ENCODE data around the gene TASP1. TPM values are rescaled to one million over a fixed set of nuclear protein-coding genes. Genes with fewer than 3 reads are reported as not detected.

TASP1 gene
- total and polyA plus RNA-seq, 10 of the 15 experiments (the other 5 are each of a cell fraction or from before 2014, with no cell fraction given): 7.4 to 17.8 (median 10.5) TPM

DNA sequence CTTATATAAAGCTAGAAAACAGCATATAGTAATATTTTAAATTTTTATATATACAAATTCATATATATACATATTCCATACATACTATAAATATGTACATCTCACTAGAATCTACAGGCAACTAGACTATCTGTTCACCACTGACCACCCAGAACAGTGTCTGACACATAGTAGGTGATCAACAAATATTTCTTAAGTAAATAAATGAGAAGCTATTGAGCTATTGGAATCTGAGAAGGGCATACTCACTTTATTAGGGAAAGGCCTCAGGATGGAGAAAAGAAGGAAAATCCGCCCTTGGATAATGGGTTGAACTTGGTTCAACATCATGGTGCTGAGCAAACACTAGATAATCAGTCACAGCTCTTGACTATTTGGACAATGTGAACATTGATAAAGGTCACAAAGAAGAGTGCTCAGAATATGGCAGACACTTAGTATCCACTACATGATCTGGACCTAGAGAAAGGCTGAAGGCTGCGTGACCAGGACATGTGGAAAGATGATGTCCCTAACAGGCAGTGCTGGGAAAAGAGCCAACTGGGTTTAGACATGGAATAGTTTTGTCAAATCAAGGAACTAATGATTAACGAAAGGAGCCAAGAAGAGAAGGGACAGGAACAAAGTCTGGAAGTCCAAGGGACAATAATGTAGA lies 186.1 kb downstream of the TASP1 start:
- no peak overlapping the region for H2AFZ ChIP-seq (ENCODE audit: control insufficient read depth, low read depth, low read length)
- no peaks in the 10 kb centered on the region for H3K36me3 ChIP-seq (ENCODE audit: control insufficient read depth in 2 of 2, insufficient read depth in 2 of 2, low read length in 1 of 2)
- H3K4me1 ChIP-seq (ENCODE audit: control insufficient read depth, insufficient read depth, low read length): no peaks in the 10 kb centered on the region
- TF ChIP-seq NR2F1 (conservative IDR thresholded peaks at IDR 0.05) (no peak), ZNF687 (IDR thresholded peaks at IDR 0.05) (no peak), ZBED1 (IDR thresholded peaks at IDR 0.05; ENCODE audit: borderline replicate concordance) (no peak), ZSCAN29 (IDR thresholded peaks at IDR 0.05) (no peak), ETV6 (conservative IDR thresholded peaks at IDR 0.05 in 1 of 2, IDR thresholded peaks at IDR 0.05 in 1 of 2; ENCODE audit: borderline replicate concordance in 1 of 2, low read depth in 1 of 2) (no peak), BCLAF1 (IDR thresholded peaks at IDR 0.05) (no peak), GABPA (IDR thresholded peaks at IDR 0.05; ENCODE audit: low read depth) (no peak), POLR2A (IDR thresholded peaks at IDR 0.05; ENCODE audit: low read depth, low read length) (no peak), RB1 (IDR thresholded peaks at IDR 0.05; ENCODE audit: borderline replicate concordance) (no peak), ZBTB11 (CRISPR knock-in tag; IDR thresholded peaks at IDR 0.05) (no peak), IKZF1 (conservative IDR thresholded peaks at IDR 0.05) (no peak), NR2C2 (IDR thresholded peaks at IDR 0.05; ENCODE audit: borderline replicate concordance, control insufficient read depth, insufficient read length, low read depth) (no peak)
- H3K79me2 ChIP-seq (ENCODE audit: control insufficient read depth, insufficient read depth, low read length): no peaks in the 10 kb centered on the region
- no peaks in the 10 kb centered on the region for H4K20me1 ChIP-seq (ENCODE audit: control insufficient read depth, insufficient read depth)
- BruUV-seq (replicated peaks): no TSS peak
- ATAC-seq: no peak
- no peak overlapping the region for H3K9ac ChIP-seq (ENCODE audit: control insufficient read depth, insufficient read depth, low read length)
- H3K27ac ChIP-seq (ENCODE audit: control insufficient read depth, insufficient read depth): no peak overlapping the region
- SMC1A ChIA-PET (ENCODE audit: uncharacterized antibody, unreplicated experiment): interaction anchor here (1.5 to 1.9 kb wide), 2 partner anchors 79 to 118 kb away, joined by 3 read pairs; no protein-coding TSS in a partner anchor
- CTCF ChIA-PET: interaction anchor here (0.6 to 2.1 kb wide), 4 partner anchors 17 to 272 kb away, joined by 3 to 7 read pairs (median 4); no protein-coding TSS in a partner anchor
- in situ Hi-C loops (cut with MboI) (loop anchor here (25.0 kb wide), 1 partner anchor 335 kb away; the partner anchor contains the start of genes ESF1 and NDUFAF5), intact Hi-C loops (cut with micrococcal nuclease; ENCODE audit: unreplicated experiment) (no loop called here)
- H3K9me3 ChIP-seq (replicated peaks; ENCODE audit: control insufficient read depth, insufficient read depth, low read length): no peaks in the 10 kb centered on the region
- no peak overlapping the region for H3K4me2 ChIP-seq (ENCODE audit: control insufficient read depth, insufficient read depth)
- POLR2A ChIA-PET: no interaction called here
- no peaks in the 10 kb centered on the region for H3K27me3 ChIP-seq (replicated peaks in 1 of 2; ENCODE audit: control insufficient read depth in 2 of 2, insufficient read depth in 2 of 2, low read length in 1 of 2)
- DNase-seq (ENCODE audit: low read depth, low spot score): no peak
- no peak overlapping the region for H3K4me3 ChIP-seq
- no peak for FAIRE-seq
- 75% methylated on average over 3 of the region's 3 CpGs for WGBS (ENCODE audit: insufficient coverage, insufficient replicate concordance, low lambda C conversion rate, missing lambda C conversion rate)
- RAD21 ChIA-PET (ENCODE audit: unreplicated experiment): no interaction called here

Measured in GM12878 (cell line).